ENCODE results near the gene DCTN2.
"Not testable (repeated sequence)": the region's sequence is repeated elsewhere in the genome, so short reads cannot be mapped to it uniquely, and the experiment has no call there.

Gene DCTN2

DNA sequence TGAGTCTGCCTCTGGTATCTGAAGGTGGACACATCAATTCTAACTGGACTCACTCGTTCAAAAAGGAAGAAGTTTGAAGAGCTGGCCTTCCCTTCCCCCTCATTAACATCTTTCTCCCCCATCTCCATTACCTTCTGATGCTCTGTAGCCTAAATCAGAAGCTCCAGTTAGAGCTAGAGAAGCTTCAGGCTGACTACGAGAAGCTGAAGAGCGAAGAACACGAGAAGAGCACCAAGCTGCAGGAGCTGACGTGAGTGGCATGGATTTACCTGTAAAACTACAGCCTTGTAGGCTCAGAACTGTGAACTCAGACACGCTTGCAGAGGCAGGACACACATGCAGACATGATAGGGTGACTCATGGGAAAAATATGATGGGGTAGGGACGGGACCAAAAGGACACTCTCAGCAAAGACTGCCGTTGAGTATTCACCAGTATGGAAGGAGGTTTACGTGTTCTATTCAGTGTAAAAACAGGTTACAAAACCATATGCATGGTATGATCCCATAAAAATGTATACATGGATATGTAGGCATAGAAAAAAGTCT lies 29.7 kb upstream of the DCTN2 start:
- no peak for DNase-seq (ENCODE audit: low spot score)

DNA sequence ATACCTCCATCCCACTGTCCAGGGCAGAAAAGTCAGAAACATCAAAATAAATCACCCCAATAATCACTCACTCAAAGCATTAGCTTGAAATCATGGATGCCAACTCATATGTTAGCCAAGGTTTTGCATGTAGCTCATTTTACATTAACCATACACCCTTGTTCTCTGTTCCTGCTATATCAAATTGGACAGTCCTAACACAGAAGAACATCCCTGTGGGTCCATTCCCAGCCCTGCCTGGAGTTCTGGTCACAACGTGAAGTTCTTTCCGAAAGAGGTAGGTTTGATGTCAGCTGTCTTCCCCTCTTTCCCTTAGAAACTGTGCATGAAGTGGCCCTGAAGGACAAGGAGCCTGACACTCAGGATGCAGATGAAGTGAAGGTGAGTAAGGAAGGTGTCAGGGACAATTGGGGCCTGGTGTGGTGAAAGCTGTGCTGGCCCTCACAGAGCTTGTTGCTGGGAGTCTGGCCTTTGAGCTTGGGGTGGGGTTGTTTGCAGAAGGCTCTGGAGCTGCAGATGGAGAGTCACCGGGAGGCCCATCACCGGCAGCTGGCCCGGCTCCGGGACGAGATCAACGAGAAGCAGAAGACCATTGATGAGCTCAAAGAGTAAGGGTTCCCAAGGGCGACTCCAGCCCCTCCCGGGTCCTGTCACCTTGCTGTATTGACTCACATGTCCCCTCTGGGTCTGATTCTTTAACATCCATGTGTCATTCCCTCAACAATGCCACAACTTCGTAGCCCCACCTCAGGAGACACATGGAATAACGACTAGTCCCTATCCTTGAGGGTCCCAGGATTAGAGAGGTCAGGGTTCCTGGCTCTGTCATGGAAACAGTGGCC lies 29.0 kb upstream of the DCTN2 start:
- no peak for DNase-seq (ENCODE audit: low spot score)

GRCh38 chr12:57574795-57575194 lies 27.8 kb upstream of the DCTN2 start:
- no peak for DNase-seq (ENCODE audit: low spot score)

DNA sequence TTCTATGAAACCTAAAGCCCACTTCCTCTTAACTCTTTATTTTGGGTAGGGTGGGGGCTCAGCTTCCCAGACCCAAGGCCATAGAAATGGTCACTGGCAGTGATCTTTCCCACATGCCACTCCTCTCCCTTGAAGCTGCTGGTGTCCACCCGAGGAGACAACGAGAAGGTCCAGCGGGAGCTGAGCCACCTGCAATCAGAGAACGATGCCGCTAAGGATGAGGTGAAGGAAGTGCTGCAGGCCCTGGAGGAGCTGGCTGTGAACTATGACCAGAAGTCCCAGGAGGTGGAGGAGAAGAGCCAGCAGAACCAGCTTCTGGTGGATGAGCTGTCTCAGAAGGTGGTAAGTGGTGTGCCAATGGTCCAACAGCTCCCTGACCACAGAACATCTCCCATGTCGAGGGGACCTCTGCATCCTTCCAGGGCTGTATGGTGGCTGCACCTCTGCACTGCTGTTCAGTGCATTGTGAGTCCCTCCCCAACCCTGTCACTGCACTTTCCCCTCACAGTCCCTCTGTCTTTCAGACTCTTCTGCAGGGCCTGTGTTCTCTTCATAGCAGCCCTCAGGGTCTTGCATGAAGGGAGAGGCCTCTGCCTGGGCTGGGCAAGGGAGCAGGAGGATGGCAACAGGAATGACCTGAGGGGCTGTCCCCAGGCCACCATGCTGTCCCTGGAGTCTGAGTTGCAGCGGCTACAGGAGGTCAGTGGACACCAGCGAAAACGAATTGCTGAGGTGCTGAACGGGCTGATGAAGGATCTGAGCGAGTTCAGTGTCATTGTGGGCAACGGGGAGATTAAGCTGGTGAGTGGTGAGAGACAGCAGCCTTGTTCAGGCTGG lies 25.2 kb upstream of the DCTN2 start:
- no peak for DNase-seq (ENCODE audit: low spot score)

- not testable (repeated sequence) for DNase-seq (ENCODE audit: low spot score)
Observed at GRCh38 chr12:57570438-57570837, 23.4 kb upstream of the DCTN2 start.

DNA sequence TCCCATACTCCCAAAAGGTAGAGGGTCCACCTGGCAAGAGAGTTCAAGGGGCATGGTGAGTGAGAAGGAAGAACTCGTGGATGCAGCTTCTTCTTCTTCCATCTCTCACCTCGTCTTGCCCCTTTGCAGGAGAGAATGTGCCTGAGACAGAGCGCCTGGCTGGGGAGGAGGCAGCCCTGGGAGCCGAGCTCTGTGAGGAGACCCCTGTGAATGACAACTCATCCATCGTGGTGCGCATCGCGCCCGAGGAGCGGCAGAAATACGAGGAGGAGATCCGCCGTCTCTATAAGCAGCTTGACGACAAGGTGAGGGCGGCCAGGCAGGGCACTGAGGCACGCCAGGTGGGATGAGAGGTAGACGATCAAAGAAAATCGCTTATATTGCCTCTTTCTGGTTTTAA lies 22.9 kb upstream of the DCTN2 start:
- DNase-seq (ENCODE audit: low spot score), result no peak

- DNase-seq (ENCODE audit: low spot score), result no peak
Observed at GRCh38 chr12:57568838-57569237, 21.8 kb upstream of the DCTN2 start.

- no peak for DNase-seq (ENCODE audit: low spot score)
Observed at GRCh38 chr12:57564178-57564740, 17.3 kb upstream of the DCTN2 start.

GRCh38 chr12:57563358-57563757 lies 16.4 kb upstream of the DCTN2 start:
- no peak for DNase-seq (ENCODE audit: low spot score)

- not testable (repeated sequence) for DNase-seq (ENCODE audit: low spot score)
Observed at GRCh38 chr12:57561117-57561516, 14.1 kb upstream of the DCTN2 start.

- no peak for DNase-seq (ENCODE audit: low spot score)
Observed at GRCh38 chr12:57560516-57560915, 13.5 kb upstream of the DCTN2 start.

GRCh38 chr12:57558864-57559263 lies 11.9 kb upstream of the DCTN2 start:
- no peak for DNase-seq (ENCODE audit: low spot score)

GRCh38 chr12:57554897-57555296 lies 7.9 kb upstream of the DCTN2 start:
- no peak for DNase-seq (ENCODE audit: low spot score)

- DNase-seq (ENCODE audit: low spot score), result no peak
Observed at GRCh38 chr12:57554453-57554852, 7.5 kb upstream of the DCTN2 start.

- DNase-seq (ENCODE audit: low spot score), result no peak
Observed at GRCh38 chr12:57553343-57554202, 6.6 kb upstream of the DCTN2 start.

DNA sequence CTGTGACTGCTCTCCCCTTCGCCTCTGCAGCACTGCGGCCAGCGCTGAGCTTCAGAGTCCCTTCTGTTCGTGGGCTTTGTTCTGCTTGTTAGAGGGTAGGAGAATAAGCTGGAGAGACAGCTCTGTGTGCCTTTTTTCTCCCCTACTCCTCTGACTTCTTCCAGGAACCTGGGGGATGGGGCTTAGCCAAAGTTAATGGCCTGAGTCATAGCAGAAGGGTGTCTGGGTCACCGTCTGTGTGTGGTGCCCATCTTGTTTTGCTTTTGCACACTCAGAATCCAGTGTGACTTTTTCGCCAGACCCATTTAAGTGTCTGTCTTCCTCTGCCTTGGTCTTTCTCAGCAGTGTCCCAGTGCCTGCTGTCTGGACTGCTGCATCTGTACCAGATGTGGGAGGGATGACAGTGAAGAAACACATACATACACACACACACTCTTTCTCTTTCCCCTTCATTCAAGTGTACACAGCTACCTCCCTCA lies 5.9 kb upstream of the DCTN2 start:
- DNase-seq (ENCODE audit: low spot score), result no peak

- no peak for DNase-seq (ENCODE audit: low spot score)
Observed at GRCh38 chr12:57552306-57552651, 5.3 kb upstream of the DCTN2 start.

GRCh38 chr12:57551637-57552305 lies 4.8 kb upstream of the DCTN2 start:
- DNase-seq (ENCODE audit: low spot score), result no peak

DNA sequence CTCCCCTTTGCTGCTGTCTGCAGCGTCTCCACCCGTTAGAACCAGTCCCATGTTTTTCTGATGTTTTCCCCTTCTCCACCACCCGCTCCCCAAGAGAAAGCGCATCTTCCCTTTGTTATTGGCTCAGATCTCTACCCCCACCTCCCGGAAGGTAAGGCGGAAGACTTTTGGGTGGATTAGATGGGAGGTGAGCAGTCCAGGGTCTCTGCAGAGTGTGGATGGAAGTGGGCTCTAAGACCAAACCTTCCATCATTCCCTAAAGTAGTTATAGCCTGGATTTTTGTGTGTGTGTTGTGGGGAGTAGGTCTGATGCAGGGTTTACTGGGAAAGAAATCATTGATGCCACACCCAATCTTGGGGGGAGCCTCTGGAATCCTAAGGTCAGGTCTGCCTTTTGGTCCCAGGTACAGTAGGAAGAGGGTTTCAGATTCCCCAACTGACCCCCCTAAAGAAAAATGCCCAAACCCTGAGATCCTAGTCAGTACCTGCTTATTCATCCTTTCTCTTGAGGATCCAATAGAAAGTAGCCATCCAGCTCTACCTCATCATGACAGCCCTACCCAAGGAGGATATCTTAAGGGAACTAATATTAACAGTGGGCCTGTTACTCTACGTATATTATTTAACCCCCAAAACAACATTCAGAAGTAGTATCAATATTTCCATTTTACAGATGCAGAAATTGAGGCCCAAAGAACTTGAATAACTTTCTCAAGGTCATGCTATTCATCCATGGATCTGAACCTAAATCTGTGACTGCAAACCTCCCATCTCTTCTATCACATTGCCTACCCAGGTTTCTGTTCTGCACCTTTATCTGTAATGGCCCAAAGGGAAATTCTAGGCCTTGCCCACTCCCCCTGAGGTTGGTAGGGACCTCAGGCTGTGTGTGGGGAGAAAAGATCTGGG lies 3.9 kb upstream of the DCTN2 start:
- DNase-seq (ENCODE audit: low spot score), result no peak
